CD4-positive, alpha-beta T cell (primary cell): ENCODE measurements around the gene ZHX3. TPM values are rescaled to one million over a fixed set of nuclear protein-coding genes. Genes with fewer than 3 reads are reported as not detected.
A peak's percentile ranks its signal among the peaks of the same experiment; 100 is the strongest.

ENCODE experiments used
- ATAC-seq: fragments of 200-7000 bp; cut with Tn5 transposase; one replicate; pipeline ENCODE4 v1.10.0; 2022; ENCODE audit warnings: mild to moderate bottlenecking; ENCODE audit not compliant: poor library complexity
- CTCF ChIA-PET: fragments of 350-600 bp; sonication (Branson Sonifier 250); formaldehyde crosslinking; loops from one replicate; lab custom pipeline; 2021; ENCODE audit warnings: antibody characterized with exemption, inconsistent platforms; lab: Charles Lee
- POLR2A ChIA-PET: fragments of 350-600 bp; sonication (Branson Sonifier 250); formaldehyde crosslinking; loops from one replicate; lab custom pipeline; 2021; ENCODE audit warnings: antibody characterized with exemption, inconsistent platforms; lab: Charles Lee
- DNase-seq, 14 experiments: peaks; one replicate each; pipeline ENCODE4 v3.0.0-alpha.2; 2013 to 2020; ENCODE audit warnings: mixed read lengths in 2 of 14
- H3K27ac ChIP-seq, 2 donors: one replicate each; pipeline versions ENCODE4 v1.5.1 to v1.7.0; 2013; ENCODE audit warnings: low read length in 2 of 2, low read depth in 1 of 2, mild to moderate bottlenecking in 1 of 2
- H3K27me3 ChIP-seq, 2 experiments: 1 replicate in 1 of 2; 2 replicates in 1 of 2; pipeline versions ENCODE4 v1.6.1 to v1.7.0; 2013; ENCODE audit warnings: low read length in 2 of 2, control low read depth in 1 of 2, mild to moderate bottlenecking in 1 of 2, moderate library complexity in 1 of 2; ENCODE audit not compliant: insufficient read depth in 2 of 2, control insufficient read depth in 1 of 2
- H3K36me3 ChIP-seq: one replicate; pipeline ENCODE4 v1.6.1; 2013; ENCODE audit warnings: low read length, control low read depth; ENCODE audit not compliant: insufficient read depth
- H3K4me1 ChIP-seq: one replicate; pipeline ENCODE4 v1.6.1; 2013; ENCODE audit warnings: low read length, control low read depth; ENCODE audit not compliant: insufficient read depth
- H3K4me3 ChIP-seq: one replicate; pipeline ENCODE4 v1.5.1; 2013; ENCODE audit warnings: mild to moderate bottlenecking, low read length, moderate library complexity
- H3K9me3 ChIP-seq, 2 experiments: 1 replicate in 1 of 2; 2 replicates in 1 of 2; pipeline versions ENCODE4 v1.6.1 to v1.7.0; 2013; ENCODE audit warnings: low read length in 2 of 2, mild to moderate bottlenecking in 2 of 2, control low read depth in 1 of 2, moderate library complexity in 1 of 2; ENCODE audit not compliant: control insufficient read depth in 1 of 2, insufficient read depth in 1 of 2
- H3K27ac Mint-ChIP-seq: one replicate; pipeline ENCODE4 v1.8.0; 2020; ENCODE audit warnings: mixed read lengths
- H3K27me3 Mint-ChIP-seq: one replicate; pipeline ENCODE4 v1.8.0; 2021; ENCODE audit warnings: mixed read lengths
- H3K36me3 Mint-ChIP-seq: one replicate; pipeline ENCODE4 v1.8.0; 2021; ENCODE audit warnings: low read depth, mixed read lengths
- H3K4me1 Mint-ChIP-seq: one replicate; pipeline ENCODE4 v1.8.0; 2021; ENCODE audit warnings: low read depth, mixed read lengths
- H3K4me3 Mint-ChIP-seq: one replicate; pipeline ENCODE4 v1.8.0; 2020; ENCODE audit warnings: mild to moderate bottlenecking, mixed read lengths
- H3K9me3 Mint-ChIP-seq: one replicate; pipeline ENCODE4 v1.8.0; 2020; ENCODE audit warnings: mixed read lengths
- CTCF ChIP-seq: fragments of 200-600 bp; IDR thresholded peaks from one replicate; pipeline ENCODE4 v1.8.0; 2022; ENCODE audit warnings: antibody characterized with exemption, mild to moderate bottlenecking
- intact Hi-C, 2 experiments: fragments of 100-400 bp; cut with DNase I in 1 of 2; cut with micrococcal nuclease in 1 of 2; formaldehyde crosslinking; loops; one replicate each; pipeline versions ENCODE4 v1.15.1 to v1.9.0; 2023 to 2025; cut with DNase I, micrococcal nuclease
- total RNA-seq, 174 experiments: library from RNA in 2 of 174; stranded (reverse) in 2 of 174; gene quantifications; one replicate each; pipeline ENCODE4 v1.2.3 and lab custom pipeline; 2021 to 2026

The ZHX3 gene
- total RNA-seq, 2 experiments from 2014 or later: 6.6 to 7.6 TPM

- H3K27me3 ChIP-seq: peaks cover 20 to 44% of the 10 kb centered on the region in 2 experiments
- H3K27ac ChIP-seq: no peak within 1 kb of the TSS
- H3K4me1 ChIP-seq: no peaks in the 10 kb centered on the region
- ChIA-PET CTCF (no interaction called here), POLR2A (no interaction called here)
- H3K9me3 Mint-ChIP-seq: peaks cover 5% of the 10 kb centered on the region
- no peak within 1 kb of the TSS for H3K4me3 ChIP-seq
- DNase-seq (no peak), ATAC-seq (no peak)
- peak within 1 kb of the TSS; percentile 89 for H3K4me3 Mint-ChIP-seq
- H3K4me1 Mint-ChIP-seq: peaks cover 8% of the 10 kb centered on the region
- TF ChIP-seq CTCF: no peak
- H3K27me3 Mint-ChIP-seq: peaks cover 44% of the 10 kb centered on the region
- H3K27ac Mint-ChIP-seq: no peak within 1 kb of the TSS
- peaks cover 6 to 12% of the 10 kb centered on the region in 2 experiments for H3K9me3 ChIP-seq
- intact Hi-C loops: no loop called here
- no peaks in the 10 kb centered on the region for H3K36me3 ChIP-seq
- no peaks in the 10 kb centered on the region for H3K36me3 Mint-ChIP-seq
Observed at GRCh38 chr20:41366546-41367392, 49.2 kb upstream of the ZHX3 start, which contains the start of gene EMILIN3. TSS of gene EMILIN3 (minus strand) at chr20:41366818. CDS start at chr20:41366634, 184 bp downstream.

DNA sequence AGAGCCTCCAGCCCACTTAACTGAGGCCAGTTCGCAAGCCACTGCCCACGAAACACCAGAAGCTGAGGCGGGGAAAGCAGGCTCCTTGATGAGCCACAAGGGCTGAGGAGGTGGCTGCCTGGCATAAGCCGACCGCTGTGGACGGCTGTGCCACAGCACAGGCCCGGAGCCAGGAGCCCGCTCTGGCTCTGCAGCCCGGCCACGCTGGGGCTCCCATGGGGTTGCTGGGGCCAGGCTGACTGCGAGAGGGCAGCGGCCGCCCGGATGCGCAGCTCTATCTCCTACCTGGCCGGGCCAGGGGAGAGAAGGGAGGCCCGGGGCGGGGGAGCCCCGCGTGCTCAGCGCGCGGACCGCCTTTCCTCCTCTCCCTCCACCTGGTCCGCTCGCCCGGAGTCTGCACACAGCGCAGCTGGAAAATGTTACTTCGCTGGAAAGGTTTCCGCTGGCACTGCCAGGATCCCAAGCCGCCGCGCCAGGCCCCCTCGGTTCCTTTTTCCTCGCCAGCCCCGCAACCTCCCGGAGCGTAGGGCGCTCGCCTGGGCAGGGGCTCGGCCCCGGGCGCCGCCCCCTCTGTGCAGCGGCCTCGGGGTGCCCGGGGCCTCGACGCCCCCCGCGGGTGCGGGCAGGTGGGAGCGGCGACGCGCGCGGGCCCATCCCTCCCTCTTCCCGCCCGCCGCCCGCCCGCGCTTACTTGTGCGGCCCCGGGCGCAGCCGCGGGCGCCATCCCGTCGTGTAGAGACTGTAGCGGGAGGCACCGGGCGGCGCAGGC lies 48.4 kb upstream of the ZHX3 start:
- no peak overlapping the region for H3K27ac ChIP-seq
- H3K4me3 ChIP-seq: no peak overlapping the region
- H3K27me3 Mint-ChIP-seq: peaks cover 40% of the 10 kb centered on the region
- H3K4me3 Mint-ChIP-seq: peak overlapping the region; percentile 56
- H3K36me3 ChIP-seq: no peaks in the 10 kb centered on the region
- peaks cover 8% of the 10 kb centered on the region for H3K4me1 Mint-ChIP-seq
- POLR2A ChIA-PET: no interaction called here
- peaks cover under 1 to 4% of the 10 kb centered on the region in 2 experiments for H3K9me3 ChIP-seq
- no peaks in the 10 kb centered on the region for H3K4me1 ChIP-seq
- intact Hi-C loops: no loop called here
- TF ChIP-seq CTCF: no peak
- DNase-seq: no peak
- peaks cover 20 to 44% of the 10 kb centered on the region in 2 experiments for H3K27me3 ChIP-seq
- CTCF ChIA-PET: no interaction called here
- no peak for ATAC-seq
- no peak overlapping the region for H3K27ac Mint-ChIP-seq
- no peaks in the 10 kb centered on the region for H3K9me3 Mint-ChIP-seq
- no peaks in the 10 kb centered on the region for H3K36me3 Mint-ChIP-seq

DNA sequence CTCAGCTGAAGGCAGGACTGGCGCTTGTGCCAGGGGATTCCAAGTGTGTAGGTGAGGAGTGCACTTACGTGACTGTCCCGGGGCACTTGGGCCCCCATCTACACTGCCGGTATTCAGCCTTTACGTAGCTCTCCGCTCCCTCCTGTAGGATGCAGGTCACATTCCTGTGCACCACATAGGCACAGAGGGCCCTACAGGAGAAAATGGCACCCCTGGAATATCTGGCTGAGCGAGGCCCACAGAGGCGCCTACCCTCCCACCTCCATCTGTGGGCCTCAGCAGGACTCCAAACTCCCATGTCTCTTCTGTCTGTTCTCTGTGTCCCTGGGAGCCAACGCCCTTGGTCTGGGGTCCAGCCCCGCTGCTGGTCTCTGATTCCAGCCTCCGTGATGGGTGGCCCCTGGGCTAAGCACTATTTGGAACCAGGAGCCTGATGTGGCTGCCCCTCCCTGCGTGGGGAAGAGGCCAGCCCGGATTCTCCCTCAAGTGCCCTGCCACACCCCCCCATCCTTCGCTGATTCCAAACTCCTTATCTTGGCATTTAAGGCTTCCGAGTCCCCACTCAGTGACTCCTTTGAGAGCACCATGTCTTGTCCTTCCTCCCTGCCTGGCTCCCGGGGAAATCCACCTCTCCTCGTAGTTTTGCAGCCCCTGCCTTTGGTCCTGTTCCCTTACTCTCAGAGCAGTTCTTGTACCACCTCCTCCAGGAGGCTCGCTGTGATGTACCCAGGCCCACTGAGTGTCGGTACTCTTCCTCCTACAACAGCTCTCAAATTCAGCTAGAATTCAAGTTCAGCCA lies 47.6 kb upstream of the ZHX3 start:
- peaks cover 20 to 41% of the 10 kb centered on the region in 2 experiments for H3K27me3 ChIP-seq
- ChIA-PET CTCF (no interaction called here), POLR2A (no interaction called here)
- H3K9me3 ChIP-seq: no peaks in the 10 kb centered on the region
- intact Hi-C loops: no loop called here
- H3K27ac Mint-ChIP-seq: no peak overlapping the region
- no peaks in the 10 kb centered on the region for H3K36me3 ChIP-seq
- no peak for ATAC-seq
- H3K9me3 Mint-ChIP-seq: no peaks in the 10 kb centered on the region
- TF ChIP-seq CTCF: no peak
- peaks cover 39% of the 10 kb centered on the region for H3K27me3 Mint-ChIP-seq
- no peak for DNase-seq
- no peaks in the 10 kb centered on the region for H3K4me1 ChIP-seq
- no peak overlapping the region for H3K4me3 ChIP-seq
- peaks cover 8% of the 10 kb centered on the region for H3K4me1 Mint-ChIP-seq
- no peaks in the 10 kb centered on the region for H3K36me3 Mint-ChIP-seq
- no peak overlapping the region for H3K27ac ChIP-seq
- peak overlapping the region; percentile 56 for H3K4me3 Mint-ChIP-seq
